ENCODE data around the gene RAB33A.

Gene RAB33A

GRCh38 chrX:130165703-130166502, 5.9 kb upstream of the RAB33A start, which contains the start of gene AIFM1:
AIFM1 (minus strand) TSS chrX:130165841; CDS start chrX:130165656, 185 bp downstream.
- TF ChIP-seq CTCF (conservative IDR thresholded peaks at IDR 0.05; ENCODE audit: low read depth, low read length), result no peak
- Histone ChIP-seq H3K4me2 (peak within 1 kb of the TSS; percentile 96), H3K27me3 (ENCODE audit: insufficient read depth, low read depth) (no peaks in the 10 kb centered on the region), H4K20me1 (ENCODE audit: insufficient read depth) (no peaks in the 10 kb centered on the region), H3K4me3 (IDR thresholded peaks at IDR 0.05; ENCODE audit: insufficient read depth, low read depth, low read length) (peak within 1 kb of the TSS; percentile 35), H3K9ac (peak within 1 kb of the TSS; percentile 77), H3K36me3 (ENCODE audit: insufficient read depth) (no peaks in the 10 kb centered on the region), H3K27ac (peak within 1 kb of the TSS; percentile 90), H2AFZ (ENCODE audit: low read depth) (peak within 1 kb of the TSS; percentile 61), H3K79me2 (ENCODE audit: insufficient read depth, low read depth) (peaks cover 43% of the 10 kb centered on the region), H3K4me1 (ENCODE audit: low read depth, poor library complexity, severe bottlenecking) (peaks cover 42% of the 10 kb centered on the region)

- Histone ChIP-seq H2AFZ (ENCODE audit: low read depth) (peak overlapping the region; percentile 61), H3K9ac (peak overlapping the region; percentile 77), H3K4me1 (ENCODE audit: low read depth, poor library complexity, severe bottlenecking) (peaks cover 42% of the 10 kb centered on the region), H4K20me1 (ENCODE audit: insufficient read depth) (no peaks in the 10 kb centered on the region), H3K36me3 (ENCODE audit: insufficient read depth) (no peaks in the 10 kb centered on the region), H3K4me3 (IDR thresholded peaks at IDR 0.05; ENCODE audit: insufficient read depth, low read depth, low read length) (peak overlapping the region; percentile 35), H3K27me3 (ENCODE audit: insufficient read depth, low read depth) (no peaks in the 10 kb centered on the region), H3K79me2 (ENCODE audit: insufficient read depth, low read depth) (peaks cover 39% of the 10 kb centered on the region), H3K27ac (peak overlapping the region; percentile 90), H3K4me2 (peak overlapping the region; percentile 78)
- TF ChIP-seq CTCF (conservative IDR thresholded peaks at IDR 0.05; ENCODE audit: low read depth, low read length), result no peak
Observed at GRCh38 chrX:130166503-130166777, 5.3 kb upstream of the RAB33A start.

- Histone ChIP-seq H3K36me3 (ENCODE audit: insufficient read depth) (no peaks in the 10 kb centered on the region), H3K9ac (peak overlapping the region; percentile 77; the same call in 1 of the 2 replicates), H3K4me1 (ENCODE audit: low read depth, poor library complexity, severe bottlenecking) (peaks cover 45% of the 10 kb centered on the region), H2AFZ (ENCODE audit: low read depth) (peak overlapping the region; percentile 61; the same call in 1 of the 2 replicates), H4K20me1 (ENCODE audit: insufficient read depth) (no peaks in the 10 kb centered on the region), H3K4me2 (peak overlapping the region; percentile 78), H3K79me2 (ENCODE audit: insufficient read depth, low read depth) (peaks cover 34% of the 10 kb centered on the region), H3K4me3 (IDR thresholded peaks at IDR 0.05; ENCODE audit: insufficient read depth, low read depth, low read length) (no peak overlapping the region), H3K27me3 (ENCODE audit: insufficient read depth, low read depth) (no peaks in the 10 kb centered on the region), H3K27ac (peak overlapping the region; percentile 90; the same call in 1 of the 2 replicates)
- no peak for TF ChIP-seq CTCF (conservative IDR thresholded peaks at IDR 0.05; ENCODE audit: low read depth, low read length)
Observed at GRCh38 chrX:130167040-130167439, 4.7 kb upstream of the RAB33A start.

- no peak for TF ChIP-seq CTCF (conservative IDR thresholded peaks at IDR 0.05; ENCODE audit: low read depth, low read length)
- Histone ChIP-seq H3K27ac (no peak overlapping the region), H2AFZ (ENCODE audit: low read depth) (no peak overlapping the region), H3K4me2 (no peak overlapping the region), H3K9ac (no peak overlapping the region), H3K4me3 (IDR thresholded peaks at IDR 0.05; ENCODE audit: insufficient read depth, low read depth, low read length) (no peak overlapping the region), H3K4me1 (ENCODE audit: low read depth, poor library complexity, severe bottlenecking) (peaks cover 60% of the 10 kb centered on the region), H3K27me3 (ENCODE audit: insufficient read depth, low read depth) (no peaks in the 10 kb centered on the region), H4K20me1 (ENCODE audit: insufficient read depth) (no peaks in the 10 kb centered on the region), H3K36me3 (ENCODE audit: insufficient read depth) (no peaks in the 10 kb centered on the region), H3K79me2 (ENCODE audit: insufficient read depth, low read depth) (no peaks in the 10 kb centered on the region)
Observed at GRCh38 chrX:130170752-130171445, 863 bp upstream of the RAB33A start.
